Neural progenitor cell (in vitro differentiated cells): ENCODE results near the gene AGMO. TPM values are rescaled to one million over a fixed set of nuclear protein-coding genes. Genes with fewer than 3 reads are reported as not detected.
A peak's percentile ranks its signal among the peaks of the same experiment; 100 is the strongest.
"Not testable (repeated sequence)": the region's sequence is repeated elsewhere in the genome, so short reads cannot be mapped to it uniquely, and the experiment has no call there.

ENCODE experiments used
- DNase-seq: peaks from one replicate; pipeline ENCODE4 v3.0.0-alpha.2; 2016; ENCODE audit warnings: low spot score
- H2AFZ ChIP-seq: fragments of 200-600 bp; sonication (generic); replicated peaks from 2 replicates; pipeline ENCODE4 v1.6.1; 2016; ENCODE audit warnings: antibody characterized with exemption
- H3F3A ChIP-seq: fragments of 200-600 bp; sonication (generic); 2 replicates; pipeline ENCODE4 v1.6.1; 2016; ENCODE audit warnings: antibody characterized with exemption, low read depth
- H3K27ac ChIP-seq: fragments of 200-600 bp; sonication (generic); 2 replicates; pipeline ENCODE4 v1.5.1; 2016; ENCODE audit warnings: mild to moderate bottlenecking
- H3K27me3 ChIP-seq: fragments of 200-600 bp; sonication (generic); 2 replicates; pipeline ENCODE4 v1.6.1; 2016; ENCODE audit warnings: mild to moderate bottlenecking, moderate library complexity
- H3K36me3 ChIP-seq: fragments of 200-600 bp; sonication (generic); 2 replicates; pipeline ENCODE4 v1.5.1; 2016
- H3K4me1 ChIP-seq: fragments of 200-600 bp; sonication (generic); 2 replicates; pipeline ENCODE4 v1.6.1; 2016; ENCODE audit warnings: mixed run types
- H3K4me2 ChIP-seq: fragments of 200-600 bp; sonication (generic); 2 replicates; pipeline ENCODE4 v1.6.1; 2016
- H3K4me3 ChIP-seq: fragments of 200-600 bp; sonication (generic); 2 replicates; pipeline ENCODE4 v1.5.1; 2016
- H3K79me2 ChIP-seq: fragments of 200-600 bp; sonication (generic); 2 replicates; pipeline ENCODE4 v1.6.1; 2016; ENCODE audit warnings: low read depth
- H3K9ac ChIP-seq: fragments of 200-600 bp; sonication (generic); 2 replicates; pipeline ENCODE4 v1.6.1; 2016
- H3K9me3 ChIP-seq: fragments of 200-600 bp; sonication (generic); 2 replicates; pipeline ENCODE4 v1.5.1; 2016; ENCODE audit warnings: low read depth
- H4K20me1 ChIP-seq: fragments of 200-600 bp; sonication (generic); 2 replicates; pipeline ENCODE4 v1.6.1; 2016; ENCODE audit warnings: low read depth
- H3K27ac Mint-ChIP-seq: 3 replicates; pipeline ENCODE4 v1.8.0; 2021; ENCODE audit warnings: mixed read lengths
- H3K27me3 Mint-ChIP-seq: 2 replicates; pipeline ENCODE4 v1.8.0; 2022; ENCODE audit warnings: low read depth, mild to moderate bottlenecking, inconsistent platforms, moderate library complexity, mixed read lengths; ENCODE audit not compliant: insufficient read depth
- H3K36me3 Mint-ChIP-seq: 3 replicates; pipeline ENCODE4 v1.8.0; 2021; ENCODE audit warnings: mixed read lengths
- H3K4me1 Mint-ChIP-seq: 3 replicates; pipeline ENCODE4 v1.8.0; 2021; ENCODE audit warnings: mixed read lengths
- H3K4me3 Mint-ChIP-seq: 3 replicates; pipeline ENCODE4 v1.8.0; 2021; ENCODE audit warnings: mild to moderate bottlenecking, moderate library complexity, mixed read lengths
- H3K9me3 Mint-ChIP-seq: 3 replicates; pipeline ENCODE4 v1.8.0; 2020; ENCODE audit warnings: mixed read lengths
- EZH2 ChIP-seq: fragments of 200-600 bp; sonication (generic); IDR thresholded peaks from 2 replicates; pipeline ENCODE4 v1.6.1; 2017; ENCODE audit warnings: antibody characterized with exemption, mild to moderate bottlenecking, moderate library complexity
- EZH2phosphoT487 ChIP-seq: fragments of 200-600 bp; sonication (generic); IDR thresholded peaks from 2 replicates; pipeline ENCODE4 v1.6.1; 2017; ENCODE audit warnings: antibody characterized with exemption
- total RNA-seq: library from RNA; depleted of rRNA; stranded (reverse); fragments of >200 nt; gene quantifications from 2 replicates; pipeline ENCODE4 v1.2.3, GENCODE V29; 2015; ENCODE audit warnings: low replicate concordance
- TF ChIP-seq, protein P1 (sequence below): fragments of 200-600 bp; sonication (generic); IDR thresholded peaks from 2 replicates; pipeline ENCODE4 v1.5.1; 2017; ENCODE audit warnings: antibody characterized with exemption, mild to moderate bottlenecking

The AGMO gene
- total RNA-seq, 1 donor from 2014 or later: 0.30 TPM

DNA sequence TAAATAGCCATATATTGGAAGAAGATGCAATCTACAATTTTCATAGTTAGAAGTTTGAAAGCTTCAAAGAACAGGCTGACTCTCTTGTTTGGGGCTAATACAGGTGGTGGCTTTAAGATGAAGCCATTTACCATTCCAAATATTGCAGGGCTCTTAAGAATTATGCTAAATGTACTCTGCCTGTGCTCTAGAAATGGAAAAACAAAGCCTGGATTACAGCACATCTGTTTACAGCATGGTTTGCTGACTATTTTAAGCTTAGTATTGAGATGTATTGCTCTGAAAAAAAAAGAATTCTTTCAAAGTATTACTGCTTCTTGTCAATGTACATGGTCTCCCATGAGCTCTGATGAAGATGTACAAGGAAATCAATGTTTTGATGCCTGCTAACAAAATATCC lies 34.2 kb downstream of the AGMO start:
- Mint-ChIP-seq H3K4me3 (no peak overlapping the region), H3K4me1 (no peaks in the 10 kb centered on the region), H3K27ac (no peak overlapping the region), H3K9me3 (no peaks in the 10 kb centered on the region), H3K36me3 (no peaks in the 10 kb centered on the region), H3K27me3 (no peaks in the 10 kb centered on the region)
- DNase-seq: no peak
- Histone ChIP-seq H3K79me2 (no peaks in the 10 kb centered on the region), H3K9ac (no peak overlapping the region), H2AFZ (no peak overlapping the region), H3K4me1 (no peaks in the 10 kb centered on the region), H3K27me3 (no peaks in the 10 kb centered on the region), H3K27ac (no peak overlapping the region), H3K4me3 (no peak overlapping the region), H3F3A (no peaks in the 10 kb centered on the region), H3K9me3 (no peaks in the 10 kb centered on the region), H3K4me2 (no peak overlapping the region), H3K36me3 (no peaks in the 10 kb centered on the region), H4K20me1 (no peaks in the 10 kb centered on the region)
- TF ChIP-seq, protein P1, sequence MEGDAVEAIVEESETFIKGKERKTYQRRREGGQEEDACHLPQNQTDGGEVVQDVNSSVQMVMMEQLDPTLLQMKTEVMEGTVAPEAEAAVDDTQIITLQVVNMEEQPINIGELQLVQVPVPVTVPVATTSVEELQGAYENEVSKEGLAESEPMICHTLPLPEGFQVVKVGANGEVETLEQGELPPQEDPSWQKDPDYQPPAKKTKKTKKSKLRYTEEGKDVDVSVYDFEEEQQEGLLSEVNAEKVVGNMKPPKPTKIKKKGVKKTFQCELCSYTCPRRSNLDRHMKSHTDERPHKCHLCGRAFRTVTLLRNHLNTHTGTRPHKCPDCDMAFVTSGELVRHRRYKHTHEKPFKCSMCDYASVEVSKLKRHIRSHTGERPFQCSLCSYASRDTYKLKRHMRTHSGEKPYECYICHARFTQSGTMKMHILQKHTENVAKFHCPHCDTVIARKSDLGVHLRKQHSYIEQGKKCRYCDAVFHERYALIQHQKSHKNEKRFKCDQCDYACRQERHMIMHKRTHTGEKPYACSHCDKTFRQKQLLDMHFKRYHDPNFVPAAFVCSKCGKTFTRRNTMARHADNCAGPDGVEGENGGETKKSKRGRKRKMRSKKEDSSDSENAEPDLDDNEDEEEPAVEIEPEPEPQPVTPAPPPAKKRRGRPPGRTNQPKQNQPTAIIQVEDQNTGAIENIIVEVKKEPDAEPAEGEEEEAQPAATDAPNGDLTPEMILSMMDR: no peak
- TF ChIP-seq EZH2phosphoT487 (no peak), EZH2 (no peak)

DNA sequence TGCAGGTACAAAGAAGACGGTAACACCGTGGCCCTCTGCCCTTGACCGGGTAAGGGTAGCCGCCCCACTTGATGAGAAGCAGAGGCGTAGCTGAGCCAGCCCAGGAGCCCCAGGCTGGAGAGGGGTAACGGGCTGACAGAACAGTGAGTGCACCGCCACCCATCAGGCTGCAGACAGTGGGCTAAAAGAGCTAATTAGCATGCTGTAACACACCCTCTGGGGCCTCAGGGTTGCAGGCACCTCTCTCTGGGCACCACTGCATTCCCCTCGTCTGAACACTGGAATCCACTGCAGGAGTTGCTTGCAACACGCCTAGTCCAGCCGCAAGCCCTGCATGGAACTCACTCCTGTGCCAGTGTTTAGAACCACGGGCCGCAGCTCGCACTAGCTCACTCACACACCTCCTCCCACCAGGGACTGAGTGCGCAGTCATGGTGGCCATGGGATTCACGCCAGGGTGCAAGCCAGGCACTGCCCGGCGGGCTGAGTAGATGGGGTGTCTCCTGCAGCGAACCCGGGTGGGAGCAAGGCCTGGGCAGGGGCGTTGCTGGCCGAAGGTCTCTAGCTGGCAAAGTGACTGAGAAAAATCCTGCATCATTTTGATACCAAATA lies 36.1 kb downstream of the AGMO start:
- H3K27ac ChIP-seq: no peak overlapping the region
- Mint-ChIP-seq H3K4me3 (no peak overlapping the region), H3K4me1 (no peaks in the 10 kb centered on the region), H3K9me3 (peaks cover 5% of the 10 kb centered on the region), H3K36me3 (no peaks in the 10 kb centered on the region), H3K27ac (no peak overlapping the region), H3K27me3 (no peaks in the 10 kb centered on the region)
- no peaks in the 10 kb centered on the region for H3K36me3 ChIP-seq
- no peak overlapping the region for H3K4me2 ChIP-seq
- H3K4me1 ChIP-seq: no peaks in the 10 kb centered on the region
- H3K4me3 ChIP-seq: no peak overlapping the region
- no peaks in the 10 kb centered on the region for H3K27me3 ChIP-seq
- H4K20me1 ChIP-seq: no peaks in the 10 kb centered on the region
- TF ChIP-seq EZH2: no peak
- no peak for TF ChIP-seq EZH2phosphoT487
- H3F3A ChIP-seq: no peaks in the 10 kb centered on the region
- H3K9ac ChIP-seq: no peak overlapping the region
- H3K79me2 ChIP-seq: no peaks in the 10 kb centered on the region
- H3K9me3 ChIP-seq: no peaks in the 10 kb centered on the region
- H2AFZ ChIP-seq: no peak overlapping the region
- DNase-seq: no peak

DNA sequence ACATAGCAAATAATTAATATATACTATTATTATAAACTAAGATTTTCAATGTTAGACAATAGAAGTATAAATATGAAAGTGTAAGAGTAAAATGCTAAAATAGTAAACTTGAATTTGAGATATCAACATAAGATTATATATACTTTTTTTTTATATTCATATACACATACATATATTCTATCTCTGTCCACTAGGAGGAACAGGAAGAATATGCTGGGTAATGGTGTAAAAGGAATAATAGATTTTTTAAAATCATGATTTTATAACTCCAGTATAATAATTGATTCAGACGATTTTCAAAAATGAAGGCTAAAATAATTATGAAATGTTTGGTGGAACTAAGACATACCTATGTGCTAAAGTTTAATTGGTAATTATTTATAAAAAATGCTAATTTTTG lies 37.7 kb downstream of the AGMO start:
- DNase-seq: no peak
- Histone ChIP-seq H3K79me2 (no peaks in the 10 kb centered on the region), H3K9me3 (no peaks in the 10 kb centered on the region), H3K9ac (no peak overlapping the region), H3K36me3 (no peaks in the 10 kb centered on the region), H4K20me1 (no peaks in the 10 kb centered on the region), H3F3A (no peaks in the 10 kb centered on the region), H2AFZ (no peak overlapping the region), H3K4me1 (no peaks in the 10 kb centered on the region), H3K27ac (no peak overlapping the region), H3K4me2 (no peak overlapping the region), H3K27me3 (no peaks in the 10 kb centered on the region), H3K4me3 (no peak overlapping the region)
- Mint-ChIP-seq H3K9me3 (peaks cover 16% of the 10 kb centered on the region), H3K4me1 (no peaks in the 10 kb centered on the region), H3K4me3 (no peak overlapping the region), H3K27me3 (no peaks in the 10 kb centered on the region), H3K36me3 (no peaks in the 10 kb centered on the region), H3K27ac (no peak overlapping the region)
- TF ChIP-seq EZH2 (no peak), EZH2phosphoT487 (no peak)
- TF ChIP-seq, protein P1: no peak

- not testable (repeated sequence) for H4K20me1 ChIP-seq, H3K27me3 ChIP-seq, H3F3A ChIP-seq, H3K27ac Mint-ChIP-seq, H3K9ac ChIP-seq, H3K79me2 ChIP-seq, H3K4me3 ChIP-seq, H3K27me3 Mint-ChIP-seq, H3K27ac ChIP-seq, H3K36me3 Mint-ChIP-seq, H3K36me3 ChIP-seq, H3K4me3 Mint-ChIP-seq, H3K4me1 Mint-ChIP-seq, H3K4me1 ChIP-seq, H3K9me3 ChIP-seq, H3K4me2 ChIP-seq
- H3K9me3 Mint-ChIP-seq: peaks cover 20% of the 10 kb centered on the region
- H2AFZ ChIP-seq: peak overlapping the region; percentile 29
- DNase-seq: peak; percentile 22
Measured at GRCh38 chr7:15517865-15518264, 44.0 kb downstream of the AGMO start.
